ENCODE measurements around the gene MAN1C1. TPM values are rescaled to one million over a fixed set of nuclear protein-coding genes. Genes with fewer than 3 reads are reported as not detected.

MAN1C1 gene
- total and polyA plus RNA-seq, 8 donors, result 4.3 to 33.9 (median 6.1) TPM

DNA sequence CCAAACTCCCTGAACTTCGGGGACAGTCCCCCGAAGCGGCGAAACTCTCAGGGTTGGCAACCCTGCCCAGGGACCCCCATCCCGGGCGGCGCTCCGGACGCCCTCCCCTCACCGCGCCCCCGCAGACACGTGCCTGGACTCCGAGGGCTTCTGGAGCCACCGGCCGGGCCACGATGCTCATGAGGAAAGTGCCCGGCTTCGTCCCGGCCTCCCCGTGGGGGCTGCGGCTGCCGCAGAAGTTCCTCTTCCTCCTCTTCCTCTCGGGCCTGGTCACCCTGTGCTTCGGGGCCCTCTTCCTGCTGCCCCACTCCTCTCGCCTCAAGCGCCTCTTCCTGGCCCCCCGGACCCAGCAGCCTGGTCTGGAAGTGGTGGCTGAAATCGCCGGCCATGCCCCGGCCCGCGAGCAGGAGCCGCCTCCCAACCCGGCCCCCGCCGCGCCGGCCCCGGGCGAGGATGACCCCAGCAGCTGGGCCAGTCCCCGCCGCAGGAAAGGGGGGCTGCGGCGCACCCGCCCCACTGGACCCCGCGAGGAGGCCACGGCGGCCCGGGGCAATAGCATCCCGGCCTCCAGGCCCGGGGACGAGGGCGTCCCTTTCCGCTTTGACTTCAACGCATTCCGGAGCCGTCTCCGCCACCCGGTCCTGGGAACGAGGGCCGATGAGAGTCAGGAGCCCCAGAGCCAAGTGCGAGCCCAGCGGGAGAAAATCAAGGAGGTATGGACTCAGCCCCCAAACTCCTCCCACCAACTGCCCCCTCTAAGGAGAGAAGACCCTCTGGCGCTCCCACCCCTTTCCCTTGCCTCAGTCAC lies 1.2 kb downstream of the MAN1C1 start:
- intact Hi-C loops (cut with DNase I; ENCODE audit: low total_unique reads), result no loop called here

DNA sequence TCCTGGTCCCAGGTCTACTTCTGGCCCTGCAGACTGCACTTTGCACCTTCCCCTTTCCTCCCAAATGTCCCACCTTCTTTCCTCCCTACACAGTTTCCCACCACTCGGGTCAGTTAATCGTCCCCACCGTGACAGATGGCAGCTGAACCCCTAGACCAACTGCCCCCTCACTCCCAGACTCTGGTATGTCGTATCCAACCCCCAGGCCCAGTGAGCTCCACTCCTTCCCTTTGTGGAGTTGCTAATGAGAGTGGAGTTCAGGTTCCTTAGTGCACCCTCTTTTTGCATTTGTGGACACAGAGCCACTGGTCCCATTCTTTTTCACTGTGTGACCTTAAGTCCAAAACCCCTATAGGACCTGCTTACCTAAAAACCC lies 1.8 kb downstream of the MAN1C1 start:
- TF ChIP-seq, protein P1, sequence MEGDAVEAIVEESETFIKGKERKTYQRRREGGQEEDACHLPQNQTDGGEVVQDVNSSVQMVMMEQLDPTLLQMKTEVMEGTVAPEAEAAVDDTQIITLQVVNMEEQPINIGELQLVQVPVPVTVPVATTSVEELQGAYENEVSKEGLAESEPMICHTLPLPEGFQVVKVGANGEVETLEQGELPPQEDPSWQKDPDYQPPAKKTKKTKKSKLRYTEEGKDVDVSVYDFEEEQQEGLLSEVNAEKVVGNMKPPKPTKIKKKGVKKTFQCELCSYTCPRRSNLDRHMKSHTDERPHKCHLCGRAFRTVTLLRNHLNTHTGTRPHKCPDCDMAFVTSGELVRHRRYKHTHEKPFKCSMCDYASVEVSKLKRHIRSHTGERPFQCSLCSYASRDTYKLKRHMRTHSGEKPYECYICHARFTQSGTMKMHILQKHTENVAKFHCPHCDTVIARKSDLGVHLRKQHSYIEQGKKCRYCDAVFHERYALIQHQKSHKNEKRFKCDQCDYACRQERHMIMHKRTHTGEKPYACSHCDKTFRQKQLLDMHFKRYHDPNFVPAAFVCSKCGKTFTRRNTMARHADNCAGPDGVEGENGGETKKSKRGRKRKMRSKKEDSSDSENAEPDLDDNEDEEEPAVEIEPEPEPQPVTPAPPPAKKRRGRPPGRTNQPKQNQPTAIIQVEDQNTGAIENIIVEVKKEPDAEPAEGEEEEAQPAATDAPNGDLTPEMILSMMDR (IDR thresholded peaks at IDR 0.05), result no peak
- TF ChIP-seq POLR2A (IDR thresholded peaks at IDR 0.05) (no peak), POLR2AphosphoS5 (IDR thresholded peaks at IDR 0.05) (no peak), EP300 (IDR thresholded peaks at IDR 0.05) (no peak)
- intact Hi-C loops (cut with DNase I; ENCODE audit: low total_unique reads), result no loop called here
- Histone ChIP-seq H3K9me3 (no peaks in the 10 kb centered on the region), H3K4me1 (peaks cover 37 to 76% (median 57%) of the 10 kb centered on the region in 4 donors), H3K4me3 (peak overlapping the region; percentile 85 to 99 (median 95)), H3K36me3 (no peaks in the 10 kb centered on the region), H3K27me3 (peaks cover 0 to 6% (median 4%) of the 10 kb centered on the region in 3 donors), H3K27ac (peak overlapping the region; percentile 38 to 88 (median 72))
- WGBS, 5 donors, result 50 to 71% (median 58%) methylated on average over 4 of the region's 4 CpGs
- no peak for DNase-seq

More for the DNA sequence above, 1.2 kb downstream of the MAN1C1 start:
- Histone ChIP-seq H3K27me3 (peaks cover 0 to 6% (median 4%) of the 10 kb centered on the region in 3 donors), H3K4me1 (peaks cover 37 to 70% (median 56%) of the 10 kb centered on the region in 4 donors), H3K4me3 (peak overlapping the region; percentile 85 to 99 (median 95)), H3K9me3 (no peaks in the 10 kb centered on the region), H3K27ac (peak overlapping the region; percentile 38 to 88 (median 72)), H3K36me3 (no peaks in the 10 kb centered on the region)
- 4 to 11% (median 8%) methylated on average over 19 to 66 of the region's 66 CpGs for WGBS, 5 donors
- TF ChIP-seq POLR2A (IDR thresholded peaks at IDR 0.05), result no peak
- TF ChIP-seq, protein P1 (IDR thresholded peaks at IDR 0.05), result no peak
- no peak for TF ChIP-seq EP300 (IDR thresholded peaks at IDR 0.05)
- TF ChIP-seq POLR2AphosphoS5 (IDR thresholded peaks at IDR 0.05), result no peak
- peak in 1 of 2 donors; percentile 38 for DNase-seq

DNA sequence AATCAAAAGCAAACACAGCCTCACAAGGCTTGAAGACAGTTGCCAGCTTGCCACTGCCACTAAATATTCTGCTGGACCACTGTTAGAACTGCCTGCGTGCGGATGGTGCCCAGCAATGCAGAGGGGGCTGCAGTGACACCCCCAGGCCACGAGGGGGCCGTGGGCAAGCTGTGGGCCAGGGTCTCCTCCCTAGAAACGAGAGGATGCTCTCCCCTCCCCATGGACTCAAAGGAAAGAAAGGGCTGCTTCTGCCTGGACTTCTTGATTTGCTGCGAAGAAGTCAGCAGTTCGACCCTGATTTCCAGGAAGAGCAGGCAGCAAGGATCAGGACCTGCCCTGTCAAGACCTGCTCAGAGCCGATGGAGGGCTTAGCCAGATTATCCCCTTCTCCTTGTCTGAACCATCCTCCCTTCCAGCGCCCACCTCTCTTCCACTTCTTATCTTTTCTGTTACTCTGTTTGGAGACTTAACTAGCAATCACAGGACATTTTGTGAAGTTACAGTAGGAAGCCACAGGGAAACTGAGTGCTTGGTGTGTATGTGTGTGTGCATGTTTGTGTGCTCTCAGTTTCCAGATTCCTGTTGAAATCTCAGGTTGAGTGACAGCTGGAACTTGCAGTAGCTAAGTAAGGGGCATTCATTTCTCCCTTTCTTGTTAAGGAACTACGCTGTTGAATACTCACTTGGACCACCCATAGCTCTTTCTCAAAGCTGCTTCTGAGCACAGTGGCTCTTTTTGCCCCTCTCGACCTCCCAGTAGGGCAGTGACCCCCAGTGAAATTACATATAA lies 2.7 kb downstream of the MAN1C1 start:
- intact Hi-C loops (cut with DNase I; ENCODE audit: low total_unique reads), result no loop called here
- Histone ChIP-seq H3K9me3 (no peaks in the 10 kb centered on the region), H3K4me1 (peaks cover 37 to 82% (median 61%) of the 10 kb centered on the region in 4 donors), H3K36me3 (no peaks in the 10 kb centered on the region), H3K4me3 (peak overlapping the region; percentile 85 to 99 (median 95)), H3K27ac (peak overlapping the region in 3 of 5 donors; percentile 67 to 88 (median 87)), H3K27me3 (peaks cover 0 to 6% (median 4%) of the 10 kb centered on the region in 3 donors)
- 34 to 37% (median 35%) methylated on average over 11 of the region's 11 CpGs for WGBS, 5 donors
- peak in 1 of 2 donors; percentile 77 for DNase-seq
- TF ChIP-seq POLR2A (IDR thresholded peaks at IDR 0.05) (no peak), POLR2AphosphoS5 (IDR thresholded peaks at IDR 0.05) (no peak), EP300 (IDR thresholded peaks at IDR 0.05) (no peak)
- TF ChIP-seq, protein P1 (IDR thresholded peaks at IDR 0.05), result peak in 5 of 7 experiments; percentile 61 to 87 (median 80)

DNA sequence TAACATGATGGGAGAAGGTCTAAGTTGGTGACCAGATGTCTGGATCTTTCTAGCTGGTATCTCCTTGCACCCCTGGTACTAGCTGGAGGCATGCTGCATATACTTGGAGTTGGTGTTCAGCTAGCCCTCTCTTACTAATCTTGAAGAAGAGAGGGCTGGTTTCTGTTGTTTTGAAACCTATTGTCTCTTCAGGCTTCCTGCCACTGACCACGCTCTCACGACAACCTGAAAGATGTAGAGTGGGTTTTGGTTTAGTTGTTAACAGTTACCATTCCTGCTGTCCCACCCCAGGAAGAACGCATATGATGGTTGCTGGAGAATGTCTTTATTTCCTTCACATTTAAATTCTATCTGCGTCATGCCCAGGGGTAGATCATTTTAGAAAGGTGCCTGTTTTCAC lies 3.6 kb downstream of the MAN1C1 start:
- H3K4me3 ChIP-seq, result peak overlapping the region in 1 of 4 donors; percentile 99
- DNase-seq, result no peak
- peak overlapping the region in 3 of 5 donors; percentile 23 to 88 (median 87) for H3K27ac ChIP-seq
- WGBS, 5 donors, result 55 to 64% (median 59%) methylated on average over 4 of the region's 4 CpGs
- H3K9me3 ChIP-seq, result no peaks in the 10 kb centered on the region
- H3K36me3 ChIP-seq, result no peaks in the 10 kb centered on the region
- TF ChIP-seq EP300 (IDR thresholded peaks at IDR 0.05) (no peak), POLR2AphosphoS5 (IDR thresholded peaks at IDR 0.05) (no peak), POLR2A (IDR thresholded peaks at IDR 0.05) (no peak)
- TF ChIP-seq, protein P1 (IDR thresholded peaks at IDR 0.05), result no peak
- intact Hi-C loops (cut with DNase I; ENCODE audit: low total_unique reads), result no loop called here
- H3K4me1 ChIP-seq, result peaks cover 32 to 76% (median 57%) of the 10 kb centered on the region in 4 donors
- H3K27me3 ChIP-seq, result peaks cover 0 to 6% (median 4%) of the 10 kb centered on the region in 3 donors
